GM18951 (cell line): ENCODE results near the gene TPI1.

ENCODE experiments used
- POLR2A ChIP-seq: IDR thresholded peaks from 4 replicates; pipeline ENCODE4 v1.6.1; 2011; ENCODE audit warnings: mild to moderate bottlenecking; ENCODE audit not compliant: insufficient read length, insufficient read depth; ENCODE audit errors: extremely low read depth
- in situ Hi-C: fragments of 300-500 bp; cut with MboI; formaldehyde crosslinking; loops from one replicate; pipeline ENCODE4 v1.12.0; 2022; ENCODE audit warnings: low sequenced_read_pairs, mixed read lengths, inconsistent platforms; ENCODE audit not compliant: unreplicated experiment

The TPI1 gene

GRCh38 chr12:6825398-6826124, 41.8 kb upstream of the TPI1 start:
- no peak for TF ChIP-seq POLR2A

DNA sequence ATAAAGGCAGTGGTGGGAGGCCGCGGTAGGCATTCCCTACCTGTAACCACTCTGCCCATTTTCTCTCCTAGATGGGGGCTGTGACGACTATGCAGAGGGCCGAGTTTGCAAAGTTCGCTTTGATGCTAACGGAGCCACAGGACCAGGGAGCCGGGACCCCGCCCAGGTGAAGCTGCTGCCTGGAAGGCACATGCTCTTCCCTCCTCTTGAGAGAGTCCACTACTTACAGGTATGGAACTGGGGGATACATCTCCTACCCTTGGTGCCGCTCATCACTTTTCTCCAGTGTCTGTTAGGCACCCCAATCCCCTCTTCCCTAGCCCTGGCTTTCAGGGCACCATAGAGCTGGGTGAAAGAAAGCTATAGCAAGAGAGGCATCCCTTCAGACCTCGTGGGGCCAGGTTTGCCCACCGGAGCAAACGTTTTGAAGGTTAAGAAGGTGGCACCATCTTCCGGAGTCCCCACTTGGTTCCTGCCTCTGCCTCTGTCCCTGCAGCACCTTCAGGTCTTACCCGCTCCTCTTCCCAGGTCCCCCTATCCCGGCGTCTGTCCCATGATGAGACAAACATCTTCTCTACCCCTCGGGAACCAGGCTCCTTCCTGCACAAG, 41.1 kb upstream of the TPI1 start:
- no peak for TF ChIP-seq POLR2A
- in situ Hi-C loops, result no loop called here

More at GRCh38 chr12:6825398-6826124, 41.8 kb upstream of the TPI1 start:
- in situ Hi-C loops, result no loop called here

- no peak for TF ChIP-seq POLR2A
- in situ Hi-C loops, result no loop called here
Measured at GRCh38 chr12:6826734-6827436, 40.4 kb upstream of the TPI1 start.

GRCh38 chr12:6827437-6827911, 39.9 kb upstream of the TPI1 start:
- in situ Hi-C loops, result no loop called here
- no peak for TF ChIP-seq POLR2A

DNA sequence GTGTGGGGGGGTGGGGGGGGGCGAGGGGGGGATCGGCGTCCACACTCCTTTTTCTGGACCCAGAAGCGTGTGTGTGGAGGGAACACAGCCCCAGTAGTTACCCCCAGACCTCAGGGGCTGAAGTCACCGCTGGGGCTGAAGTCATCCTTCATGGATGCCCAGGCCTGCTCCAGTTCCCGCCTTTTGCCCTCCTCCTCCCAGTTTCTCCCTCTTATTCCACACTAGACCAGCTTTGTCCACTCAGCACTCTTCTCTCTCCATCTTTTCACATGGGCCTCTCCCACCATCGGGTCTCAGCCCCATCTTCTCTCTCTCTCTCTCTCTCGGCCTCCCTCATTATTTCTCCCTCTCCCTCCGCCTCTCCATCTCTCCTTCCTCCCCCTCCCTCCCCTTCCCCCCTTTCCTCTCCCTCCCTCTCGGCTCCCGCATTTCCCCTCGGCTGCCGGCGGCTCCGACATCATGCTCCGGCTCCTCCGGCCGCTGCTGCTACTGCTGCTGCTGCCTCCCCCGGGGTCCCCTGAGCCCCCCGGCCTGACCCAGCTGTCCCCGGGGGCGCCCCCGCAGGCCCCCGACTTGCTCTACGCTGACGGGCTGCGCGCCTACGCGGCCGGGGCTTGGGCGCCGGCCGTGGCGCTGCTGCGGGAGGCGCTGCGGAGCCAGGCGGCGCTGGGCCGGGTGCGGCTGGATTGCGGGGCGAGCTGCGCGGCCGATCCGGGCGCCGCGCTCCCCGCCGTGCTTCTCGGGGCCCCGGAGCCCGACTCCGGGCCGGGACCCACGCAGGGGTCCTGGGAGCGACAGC, 39.1 kb upstream of the TPI1 start, which contains the start of gene P3H3:
TSS of gene P3H3 (plus strand) at position 426 of the 799 bp plus-strand sequence. CDS start at position 460, 34 bp downstream.
- in situ Hi-C loops, result no loop called here
- TF ChIP-seq POLR2A, result no peak

- in situ Hi-C loops, result no loop called here
- no peak for TF ChIP-seq POLR2A
Measured at GRCh38 chr12:6828781-6829535, 38.4 kb upstream of the TPI1 start.

DNA sequence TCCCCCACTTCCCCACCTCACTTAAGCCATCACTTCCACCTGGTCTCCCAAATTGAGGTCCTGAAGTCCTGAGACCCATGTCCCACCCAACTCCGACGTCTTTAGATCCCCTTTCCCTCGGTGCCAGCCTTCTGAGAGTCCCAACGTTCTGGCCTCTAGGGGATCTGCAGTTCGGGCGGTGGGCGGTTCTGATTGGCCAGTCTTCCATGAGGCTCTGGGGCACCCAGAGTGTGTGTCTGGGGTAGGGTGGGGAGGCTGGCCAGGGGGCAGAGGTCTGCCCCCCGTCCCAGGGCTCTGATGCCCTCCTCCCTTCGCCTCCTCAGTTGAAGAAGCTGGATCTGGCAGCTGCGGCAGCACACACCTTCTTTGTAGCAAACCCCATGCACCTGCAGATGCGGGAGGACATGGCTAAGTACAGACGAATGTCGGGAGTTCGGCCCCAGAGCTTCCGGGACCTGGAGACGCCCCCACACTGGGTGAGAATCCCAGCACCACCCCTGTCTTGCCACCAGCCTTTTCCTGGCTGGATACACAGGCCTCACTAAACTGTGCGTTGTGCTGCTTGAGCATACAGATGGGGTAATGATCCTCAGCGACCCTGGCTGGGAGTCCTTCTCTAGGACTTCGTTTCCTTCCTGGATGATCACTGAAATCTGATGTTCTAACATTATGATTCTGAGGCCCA, 37.7 kb upstream of the TPI1 start:
- in situ Hi-C loops, result no loop called here

GRCh38 chr12:6830286-6830890, 36.9 kb upstream of the TPI1 start:
- no peak for TF ChIP-seq POLR2A
- in situ Hi-C loops, result no loop called here

More for the DNA sequence above, 37.7 kb upstream of the TPI1 start:
- no peak for TF ChIP-seq POLR2A

DNA sequence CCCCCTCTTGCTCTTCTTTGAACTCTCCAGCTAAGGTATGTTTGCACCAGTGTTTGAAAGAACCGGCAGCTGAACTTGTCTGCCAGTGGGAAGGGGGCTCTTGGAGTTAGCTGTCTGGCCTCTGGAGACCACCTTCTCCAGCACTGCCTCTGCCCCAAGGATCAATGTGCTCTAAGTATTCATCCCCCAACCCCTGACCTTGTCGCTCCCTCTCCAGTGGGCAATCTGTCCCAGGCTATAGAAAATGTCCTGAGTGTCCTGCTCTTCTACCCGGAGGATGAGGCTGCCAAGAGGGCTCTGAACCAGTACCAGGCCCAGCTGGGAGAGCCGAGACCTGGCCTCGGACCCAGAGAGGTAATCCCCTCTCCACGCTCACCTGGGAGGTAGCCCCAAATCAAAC, 36.3 kb upstream of the TPI1 start:
- no peak for TF ChIP-seq POLR2A
- in situ Hi-C loops, result no loop called here

GRCh38 chr12:6831450-6831995, 35.8 kb upstream of the TPI1 start:
- no peak for TF ChIP-seq POLR2A
- in situ Hi-C loops, result no loop called here

GRCh38 chr12:6832125-6832524, 35.2 kb upstream of the TPI1 start:
- in situ Hi-C loops, result no loop called here
- no peak for TF ChIP-seq POLR2A
